Ishikawa (cell line): ENCODE data around the gene TTLL12.

Experiments used
- CEBPB ChIP-seq: IDR thresholded peaks from 2 replicates; pipeline ENCODE4 v1.6.1; 2012
- CREB1 ChIP-seq: IDR thresholded peaks from 2 replicates; pipeline ENCODE4 v1.6.1; 2012; ENCODE audit warnings: low read depth
- EGR1 ChIP-seq: IDR thresholded peaks from 2 replicates; pipeline ENCODE4 v1.6.1; 2012
- EP300 ChIP-seq: IDR thresholded peaks from 2 replicates; pipeline ENCODE4 v1.6.1; 2012; ENCODE audit warnings: borderline replicate concordance
- FOXM1 ChIP-seq: IDR thresholded peaks from 2 replicates; pipeline ENCODE4 v1.6.1; 2012; ENCODE audit warnings: low read depth, borderline replicate concordance
- NFIC ChIP-seq: IDR thresholded peaks from 2 replicates; pipeline ENCODE4 v1.6.1; 2012
- RAD21 ChIP-seq: IDR thresholded peaks from 2 replicates; pipeline ENCODE4 v1.6.1; 2012; ENCODE audit warnings: low read depth
- REST ChIP-seq: IDR thresholded peaks from 2 replicates; pipeline ENCODE4 v1.6.1; 2012; ENCODE audit warnings: low read depth, mild to moderate bottlenecking
- TAF1 ChIP-seq: IDR thresholded peaks from 2 replicates; pipeline ENCODE4 v1.6.1; 2012; ENCODE audit warnings: low read depth, mild to moderate bottlenecking
- TCF12 ChIP-seq: IDR thresholded peaks from 2 replicates; pipeline ENCODE4 v1.6.1; 2012; ENCODE audit warnings: low read depth
- TEAD4 ChIP-seq: IDR thresholded peaks from 2 replicates; pipeline ENCODE4 v1.6.1; 2012
- USF1 ChIP-seq: IDR thresholded peaks from 2 replicates; pipeline ENCODE4 v1.6.1; 2012
- YY1 ChIP-seq: IDR thresholded peaks from 2 replicates; pipeline ENCODE4 v1.6.1; 2012; ENCODE audit warnings: low read depth
- ZBTB7A ChIP-seq: IDR thresholded peaks from 2 replicates; pipeline ENCODE4 v1.6.1; 2012; ENCODE audit warnings: low read depth
- TF ChIP-seq, protein P1 (sequence below): IDR thresholded peaks from 2 replicates; pipeline ENCODE4 v1.6.1; 2012

Gene TTLL12

GRCh38 chr22:43168471-43169309 is 18.2 kb downstream of the TTLL12 start:
- TF ChIP-seq CEBPB, result no peak
- no peak for TF ChIP-seq CREB1
- TF ChIP-seq TCF12, result no peak
- TF ChIP-seq, protein P1, sequence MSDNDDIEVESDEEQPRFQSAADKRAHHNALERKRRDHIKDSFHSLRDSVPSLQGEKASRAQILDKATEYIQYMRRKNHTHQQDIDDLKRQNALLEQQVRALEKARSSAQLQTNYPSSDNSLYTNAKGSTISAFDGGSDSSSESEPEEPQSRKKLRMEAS, result no peak
- no peak for TF ChIP-seq EGR1
- no peak for TF ChIP-seq TAF1
- no peak for TF ChIP-seq REST
- TF ChIP-seq USF1, result no peak
- no peak for TF ChIP-seq EP300
- no peak for TF ChIP-seq RAD21
- no peak for TF ChIP-seq YY1
- no peak for TF ChIP-seq TEAD4
- TF ChIP-seq FOXM1, result no peak
- no peak for TF ChIP-seq NFIC
- no peak for TF ChIP-seq ZBTB7A

GRCh38 chr22:43167001-43167589 is 19.8 kb downstream of the TTLL12 start:
- TF ChIP-seq TAF1 (no peak), TCF12 (no peak), CREB1 (no peak), RAD21 (no peak), YY1 (no peak), USF1 (no peak), NFIC (no peak), TEAD4 (no peak), FOXM1 (no peak), REST (no peak), EP300 (no peak), ZBTB7A (no peak), EGR1 (no peak), CEBPB (no peak)
- TF ChIP-seq, protein P1, result no peak

DNA sequence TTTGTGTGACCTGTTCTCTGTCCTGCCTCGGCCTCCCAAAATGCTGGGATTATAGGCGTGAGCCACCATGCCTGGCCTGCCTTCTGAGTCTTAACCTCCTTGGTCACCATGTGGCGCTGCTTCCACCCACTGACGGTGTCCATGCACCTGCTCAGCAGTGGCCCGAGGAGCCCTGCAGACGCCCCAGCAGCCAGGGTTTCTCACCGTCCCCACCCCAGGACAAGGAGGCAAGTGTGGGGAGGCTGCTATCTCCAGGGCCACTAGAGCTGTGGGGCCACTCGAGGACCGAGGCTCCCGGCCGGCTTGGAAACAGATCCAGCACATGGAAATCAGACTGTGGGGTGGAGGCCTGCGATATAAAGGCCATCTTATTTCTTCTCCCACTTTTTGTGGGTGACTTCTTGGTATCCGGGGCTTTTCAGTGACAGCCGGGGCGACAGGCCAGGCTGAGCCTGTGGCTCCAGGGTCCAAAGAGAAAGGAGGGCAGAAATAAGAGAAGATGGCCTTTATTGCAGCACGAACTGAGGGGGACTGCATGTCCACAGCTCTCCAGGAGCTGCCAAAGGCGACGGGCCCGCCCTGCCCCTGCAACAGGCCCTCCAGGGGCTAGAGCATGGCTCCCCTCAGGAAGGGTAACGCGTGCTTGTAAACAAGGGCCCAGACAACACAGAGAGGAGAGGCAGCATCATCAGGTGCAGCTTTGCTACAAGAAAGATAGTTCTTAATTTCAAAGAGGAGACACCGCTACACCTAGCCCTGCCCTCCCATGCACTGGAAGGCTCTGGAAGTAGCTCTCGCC is 20.6 kb downstream of the TTLL12 start:
- TF ChIP-seq ZBTB7A (no peak), YY1 (no peak), EP300 (no peak), FOXM1 (no peak), EGR1 (no peak), REST (no peak), TAF1 (no peak), USF1 (no peak), CEBPB (no peak), CREB1 (no peak), NFIC (no peak), TCF12 (no peak), TEAD4 (no peak)
- TF ChIP-seq, protein P1, result no peak
